GM20000 (cell line): Measurements from ENCODE around the gene RAPH1.

ENCODE experiments used
- DNase-seq: peaks from one replicate; pipeline ENCODE4 v3.0.0; 2012; ENCODE audit warnings: low spot score
- TF ChIP-seq, protein P1 (sequence below): IDR thresholded peaks from 2 replicates; pipeline ENCODE4 v1.5.1; 2012; ENCODE audit warnings: mild to moderate bottlenecking, control low read depth; ENCODE audit errors: extremely low read depth, missing control alignments

RAPH1 gene

DNA sequence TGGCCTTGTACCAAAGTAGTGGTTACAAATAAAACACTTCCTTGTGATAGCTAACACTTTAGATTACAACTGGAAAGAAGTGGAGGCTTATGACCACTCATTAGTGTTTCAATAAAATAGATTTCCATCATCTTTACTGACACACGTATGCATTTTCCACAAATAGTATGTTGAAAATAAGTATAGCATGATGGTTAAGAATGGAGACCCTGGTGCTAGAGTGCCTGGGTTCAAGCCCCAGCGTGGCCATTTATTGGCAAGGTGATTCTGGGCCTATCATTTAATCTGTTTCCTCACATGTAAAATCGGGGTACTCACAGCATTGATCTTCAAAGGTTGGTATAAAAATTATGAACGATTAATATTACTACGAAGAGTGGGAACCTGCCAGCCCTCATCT lies 54.5 kb downstream of the RAPH1 start:
- TF ChIP-seq, protein P1, sequence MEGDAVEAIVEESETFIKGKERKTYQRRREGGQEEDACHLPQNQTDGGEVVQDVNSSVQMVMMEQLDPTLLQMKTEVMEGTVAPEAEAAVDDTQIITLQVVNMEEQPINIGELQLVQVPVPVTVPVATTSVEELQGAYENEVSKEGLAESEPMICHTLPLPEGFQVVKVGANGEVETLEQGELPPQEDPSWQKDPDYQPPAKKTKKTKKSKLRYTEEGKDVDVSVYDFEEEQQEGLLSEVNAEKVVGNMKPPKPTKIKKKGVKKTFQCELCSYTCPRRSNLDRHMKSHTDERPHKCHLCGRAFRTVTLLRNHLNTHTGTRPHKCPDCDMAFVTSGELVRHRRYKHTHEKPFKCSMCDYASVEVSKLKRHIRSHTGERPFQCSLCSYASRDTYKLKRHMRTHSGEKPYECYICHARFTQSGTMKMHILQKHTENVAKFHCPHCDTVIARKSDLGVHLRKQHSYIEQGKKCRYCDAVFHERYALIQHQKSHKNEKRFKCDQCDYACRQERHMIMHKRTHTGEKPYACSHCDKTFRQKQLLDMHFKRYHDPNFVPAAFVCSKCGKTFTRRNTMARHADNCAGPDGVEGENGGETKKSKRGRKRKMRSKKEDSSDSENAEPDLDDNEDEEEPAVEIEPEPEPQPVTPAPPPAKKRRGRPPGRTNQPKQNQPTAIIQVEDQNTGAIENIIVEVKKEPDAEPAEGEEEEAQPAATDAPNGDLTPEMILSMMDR: no peak
- DNase-seq: no peak

DNA sequence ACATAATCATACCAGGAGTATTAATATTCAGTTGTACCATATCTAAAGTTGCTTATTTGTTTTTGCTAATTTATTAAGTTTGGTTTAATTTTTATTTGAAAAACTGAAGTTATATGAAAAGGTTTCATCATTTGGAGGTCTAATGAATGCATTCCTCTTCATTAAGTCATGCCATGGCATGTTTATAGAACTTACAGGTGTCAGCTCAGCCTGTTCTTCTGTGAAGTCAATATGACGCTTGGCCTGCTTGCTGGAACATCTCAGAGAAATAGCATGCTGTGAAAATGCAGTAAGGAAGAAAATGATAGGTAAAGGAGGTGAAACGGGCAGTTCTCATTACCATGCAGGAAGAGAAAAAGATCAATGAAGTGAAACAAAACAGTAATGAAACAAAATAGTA lies 58.2 kb downstream of the RAPH1 start:
- DNase-seq: no peak
- TF ChIP-seq, protein P1: no peak

DNA sequence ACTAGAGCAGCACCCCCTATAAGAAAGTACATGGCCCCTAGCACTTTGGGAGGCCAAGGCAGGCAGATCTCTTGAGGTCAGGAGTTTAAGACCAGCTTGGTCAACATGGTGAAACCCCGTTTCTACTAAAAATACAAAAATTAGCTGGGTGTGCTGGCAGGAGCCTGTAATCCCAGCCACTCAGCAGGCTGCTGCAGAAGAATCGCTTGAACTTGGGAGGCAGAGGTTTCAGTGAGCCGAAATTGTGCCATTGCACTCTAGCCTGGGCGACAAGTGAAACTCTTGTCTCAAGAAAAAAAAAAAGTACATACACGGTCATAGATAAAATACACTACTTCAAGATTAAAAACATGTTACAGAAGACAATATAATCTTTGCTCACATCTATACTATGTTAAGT lies 63.8 kb downstream of the RAPH1 start:
- TF ChIP-seq, protein P1: no peak
- DNase-seq: no peak

DNA sequence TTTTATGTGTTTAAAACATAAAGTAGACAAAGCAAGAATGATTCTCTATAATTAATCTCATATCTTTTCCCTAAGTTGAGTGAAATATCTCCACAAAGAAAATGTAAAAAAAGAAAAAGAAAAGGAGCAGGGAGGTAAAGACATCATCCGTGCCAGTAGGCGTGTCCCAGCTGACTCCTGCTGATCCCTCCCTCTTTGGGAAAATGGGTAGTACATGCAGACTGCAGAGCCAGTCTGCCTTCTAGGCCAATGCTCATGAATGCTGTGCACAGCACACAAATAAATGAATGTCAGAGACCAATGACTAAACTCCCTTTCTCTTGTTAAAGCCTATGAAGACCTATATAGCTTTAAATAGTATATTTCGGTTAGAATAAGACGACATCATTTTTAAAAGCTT lies 64.7 kb downstream of the RAPH1 start:
- TF ChIP-seq, protein P1: no peak

DNA sequence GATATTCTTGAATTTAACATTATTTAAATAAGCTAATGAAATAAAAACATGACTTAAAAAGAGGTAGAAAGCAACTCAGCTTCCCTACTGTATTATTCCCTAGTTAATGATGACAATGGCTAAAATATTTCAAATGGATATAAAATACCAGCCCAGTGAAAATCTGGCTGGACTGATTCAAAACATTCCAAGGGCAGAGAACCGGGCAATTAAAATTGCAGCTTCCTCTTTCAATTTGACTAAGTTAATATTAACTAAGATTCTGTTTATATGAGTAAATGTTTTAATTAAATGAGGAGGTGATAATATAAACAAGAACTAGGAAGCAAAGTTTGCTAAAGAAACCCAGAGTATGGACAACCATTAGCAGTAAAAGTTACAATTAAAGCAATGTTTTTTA lies 65.6 kb downstream of the RAPH1 start:
- no peak for DNase-seq
- TF ChIP-seq, protein P1: no peak

More for the DNA sequence above, 64.7 kb downstream of the RAPH1 start:
- DNase-seq: no peak

DNA sequence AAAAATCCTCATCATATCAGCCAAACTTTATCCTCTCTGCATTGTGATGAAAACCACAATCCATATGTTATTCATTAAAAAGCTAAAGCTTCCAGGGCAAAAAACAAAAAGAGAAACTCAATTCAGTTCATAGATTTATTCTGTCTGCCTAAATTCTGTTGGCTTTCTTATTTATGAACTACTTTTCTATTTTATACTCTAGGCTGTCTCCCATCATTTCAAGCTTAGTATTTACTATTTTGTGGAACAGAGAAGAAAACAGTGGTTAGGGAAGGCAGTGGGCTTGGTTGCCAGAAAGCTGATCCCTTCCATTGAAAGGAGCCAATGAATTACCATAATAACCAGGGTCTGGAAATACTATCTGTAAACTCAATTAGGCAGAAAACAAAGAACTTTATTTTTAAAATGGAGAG lies 71.8 kb downstream of the RAPH1 start:
- TF ChIP-seq, protein P1: no peak
- no peak for DNase-seq

DNA sequence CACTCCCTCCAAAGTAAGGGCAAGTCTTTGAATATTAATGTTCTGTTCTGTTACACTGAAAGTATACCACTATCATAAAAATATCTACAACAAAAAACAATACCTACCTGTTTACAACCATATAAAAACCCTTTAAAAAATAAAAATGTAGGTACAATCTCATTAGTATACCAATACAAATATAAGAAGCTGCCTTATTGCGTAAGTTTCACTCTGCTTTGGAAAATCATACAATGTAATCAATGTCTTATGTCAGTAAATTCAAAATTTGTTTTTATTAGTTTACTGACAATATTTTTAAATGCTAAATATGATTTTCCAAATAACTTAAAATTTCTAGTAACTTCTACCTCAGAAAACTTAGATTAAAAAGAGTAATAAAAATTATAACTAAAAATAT lies 72.8 kb downstream of the RAPH1 start:
- TF ChIP-seq, protein P1: no peak
- no peak for DNase-seq
